Measurements from ENCODE around the gene CTTNBP2NL.

Gene CTTNBP2NL

GRCh38 chr1:112502826-112503225 is 106.8 kb downstream of the CTTNBP2NL start:
- TF ChIP-seq Cebpa-rat (IDR thresholded peaks at IDR 0.05) = no peak
- no peak overlapping the region for H3K4me2 ChIP-seq
- H3K9ac ChIP-seq = no peak overlapping the region
- H3K27me3 ChIP-seq = peaks cover 67% of the 10 kb centered on the region
- peaks cover 4% of the 10 kb centered on the region; the same call in 1 of the 2 replicates for H4K20me1 ChIP-seq
- no peaks in the 10 kb centered on the region for H3K9me3 ChIP-seq
- peaks cover 28% of the 10 kb centered on the region for H3K4me1 ChIP-seq
- H3K4me3 ChIP-seq = no peak overlapping the region
- H3K27ac ChIP-seq = no peak overlapping the region
- no peaks in the 10 kb centered on the region for H3K36me3 ChIP-seq

GRCh38 chr1:112504001-112504660 is 108.1 kb downstream of the CTTNBP2NL start:
- Histone ChIP-seq H3K9ac (no peak overlapping the region), H3K4me1 (peaks cover 40% of the 10 kb centered on the region), H3K4me2 (peak overlapping the region; percentile 69; the same call in 1 of the 2 replicates), H3K9me3 (peaks cover 7% of the 10 kb centered on the region), H4K20me1 (peaks cover 9% of the 10 kb centered on the region; the same call in 1 of the 2 replicates), H3K4me3 (no peak overlapping the region), H3K36me3 (no peaks in the 10 kb centered on the region), H3K27me3 (peaks cover 80% of the 10 kb centered on the region), H3K27ac (no peak overlapping the region)
- no peak for TF ChIP-seq Cebpa-rat (IDR thresholded peaks at IDR 0.05)

GRCh38 chr1:112504661-112505399 is 108.8 kb downstream of the CTTNBP2NL start:
- no peak for TF ChIP-seq Cebpa-rat (IDR thresholded peaks at IDR 0.05)
- H3K27ac ChIP-seq = no peak overlapping the region
- peaks cover 15% of the 10 kb centered on the region; the same call in 1 of the 2 replicates for H4K20me1 ChIP-seq
- H3K9ac ChIP-seq = no peak overlapping the region
- peaks cover 10% of the 10 kb centered on the region for H3K9me3 ChIP-seq
- H3K4me2 ChIP-seq = peak overlapping the region; percentile 69
- H3K36me3 ChIP-seq = no peaks in the 10 kb centered on the region
- H3K4me1 ChIP-seq = peaks cover 40% of the 10 kb centered on the region
- no peak overlapping the region for H3K4me3 ChIP-seq
- peaks cover 85% of the 10 kb centered on the region for H3K27me3 ChIP-seq

GRCh38 chr1:112505400-112505785 is 109.4 kb downstream of the CTTNBP2NL start:
- Histone ChIP-seq H3K36me3 (no peaks in the 10 kb centered on the region), H3K27ac (no peak overlapping the region), H3K9ac (peak overlapping the region; percentile 34; the same call in 1 of the 2 replicates), H3K4me2 (peak overlapping the region; percentile 69), H3K27me3 (peaks cover 85% of the 10 kb centered on the region), H3K4me3 (no peak overlapping the region), H4K20me1 (peaks cover 15% of the 10 kb centered on the region; the same call in 1 of the 2 replicates), H3K9me3 (peaks cover 10% of the 10 kb centered on the region), H3K4me1 (peaks cover 40% of the 10 kb centered on the region)
- no peak for TF ChIP-seq Cebpa-rat (IDR thresholded peaks at IDR 0.05)

- no peak for TF ChIP-seq Cebpa-rat (IDR thresholded peaks at IDR 0.05)
- H3K4me1 ChIP-seq = peaks cover 40% of the 10 kb centered on the region
- H3K9ac ChIP-seq = no peak overlapping the region
- peaks cover 15% of the 10 kb centered on the region; the same call in 1 of the 2 replicates for H4K20me1 ChIP-seq
- H3K36me3 ChIP-seq = no peaks in the 10 kb centered on the region
- H3K27ac ChIP-seq = no peak overlapping the region
- peak overlapping the region; percentile 69 for H3K4me2 ChIP-seq
- no peak overlapping the region for H3K4me3 ChIP-seq
- H3K9me3 ChIP-seq = peaks cover 10% of the 10 kb centered on the region
- H3K27me3 ChIP-seq = peaks cover 85% of the 10 kb centered on the region
Observed at GRCh38 chr1:112505878-112506277, 109.9 kb downstream of the CTTNBP2NL start.

- H3K27me3 ChIP-seq = peaks cover 81% of the 10 kb centered on the region
Observed at GRCh38 chr1:112506306-112506705, 110.3 kb downstream of the CTTNBP2NL start.

GRCh38 chr1:112506731-112507130 is 110.7 kb downstream of the CTTNBP2NL start:
- H3K9ac ChIP-seq = no peak overlapping the region
- H3K36me3 ChIP-seq = no peaks in the 10 kb centered on the region
- H3K27me3 ChIP-seq = peaks cover 76% of the 10 kb centered on the region
- H3K9me3 ChIP-seq = peaks cover 10% of the 10 kb centered on the region
- no peak overlapping the region for H3K4me3 ChIP-seq
- peaks cover 40% of the 10 kb centered on the region for H3K4me1 ChIP-seq
- no peak for TF ChIP-seq Cebpa-rat (IDR thresholded peaks at IDR 0.05)
- no peak overlapping the region for H3K27ac ChIP-seq
- peak overlapping the region; percentile 69; the same call in 1 of the 2 replicates for H3K4me2 ChIP-seq
- H4K20me1 ChIP-seq = peaks cover 15% of the 10 kb centered on the region; the same call in 1 of the 2 replicates

More at GRCh38 chr1:112506306-112506705, 110.3 kb downstream of the CTTNBP2NL start:
- peaks cover 15% of the 10 kb centered on the region; the same call in 1 of the 2 replicates for H4K20me1 ChIP-seq
- no peak overlapping the region for H3K9ac ChIP-seq
- H3K4me1 ChIP-seq = peaks cover 40% of the 10 kb centered on the region
- no peak for TF ChIP-seq Cebpa-rat (IDR thresholded peaks at IDR 0.05)
- H3K9me3 ChIP-seq = peaks cover 10% of the 10 kb centered on the region
- H3K36me3 ChIP-seq = no peaks in the 10 kb centered on the region
- peak overlapping the region; percentile 69 for H3K4me2 ChIP-seq
- H3K27ac ChIP-seq = no peak overlapping the region
- H3K4me3 ChIP-seq = no peak overlapping the region

GRCh38 chr1:112507336-112507735 is 111.3 kb downstream of the CTTNBP2NL start:
- peak overlapping the region; percentile 92 for H3K4me2 ChIP-seq
- H3K9ac ChIP-seq = no peak overlapping the region
- H3K4me1 ChIP-seq = peaks cover 40% of the 10 kb centered on the region
- H3K27ac ChIP-seq = no peak overlapping the region
- peaks cover 70% of the 10 kb centered on the region for H3K27me3 ChIP-seq
- no peak for TF ChIP-seq Cebpa-rat (IDR thresholded peaks at IDR 0.05)
- peaks cover 10% of the 10 kb centered on the region for H3K9me3 ChIP-seq
- peak overlapping the region; percentile 68 for H3K4me3 ChIP-seq
- H4K20me1 ChIP-seq = peaks cover 11% of the 10 kb centered on the region; the same call in 1 of the 2 replicates
- H3K36me3 ChIP-seq = no peaks in the 10 kb centered on the region

GRCh38 chr1:112507921-112508277 is 111.9 kb downstream of the CTTNBP2NL start:
- H3K4me3 ChIP-seq = peak overlapping the region; percentile 68
- TF ChIP-seq Cebpa-rat (IDR thresholded peaks at IDR 0.05) = no peak
- peaks cover 10% of the 10 kb centered on the region for H3K9me3 ChIP-seq
- H3K36me3 ChIP-seq = no peaks in the 10 kb centered on the region
- peaks cover 65% of the 10 kb centered on the region for H3K27me3 ChIP-seq
- H3K4me2 ChIP-seq = peak overlapping the region; percentile 92
- 0 out of 2 replicates have a peak overlapping the region, but pooled peaks have one; percentile 11 for H3K9ac ChIP-seq
- H3K4me1 ChIP-seq = peaks cover 40% of the 10 kb centered on the region
- peaks cover 11% of the 10 kb centered on the region; the same call in 1 of the 2 replicates for H4K20me1 ChIP-seq
- no peak overlapping the region for H3K27ac ChIP-seq

All from BLaER1 (cell line).